Mesendoderm (in vitro differentiated cells): ENCODE measurements around the gene MORC2.

Experiments used
- DNase-seq: peaks from one replicate; pipeline ENCODE4 v3.0.0; 2013
- H2AK5ac ChIP-seq: 2 replicates; pipeline ENCODE4 v1.6.1; 2013; ENCODE audit warnings: low read length, inconsistent platforms
- H2BK120ac ChIP-seq: 2 replicates; pipeline ENCODE4 v1.6.1; 2013; ENCODE audit warnings: low read depth, mild to moderate bottlenecking, low read length, moderate library complexity, mixed read lengths
- H2BK15ac ChIP-seq: replicated peaks from 2 replicates; pipeline ENCODE4 v1.6.1; 2013; ENCODE audit warnings: low read depth, mild to moderate bottlenecking, moderate library complexity
- H2BK5ac ChIP-seq: 2 replicates; pipeline ENCODE4 v1.6.1; 2013; ENCODE audit warnings: low read length, inconsistent platforms
- H3K18ac ChIP-seq: 2 replicates; pipeline ENCODE4 v1.6.1; 2013; ENCODE audit warnings: mild to moderate bottlenecking, low read length, mixed read lengths
- H3K23ac ChIP-seq: one replicate; pipeline ENCODE4 v1.6.1; 2013; ENCODE audit warnings: low read length
- H3K27ac ChIP-seq: 2 replicates; pipeline ENCODE4 v1.5.1; 2013; ENCODE audit warnings: low read depth, mild to moderate bottlenecking, inconsistent platforms, low read length, moderate library complexity
- H3K27me3 ChIP-seq: 2 replicates; pipeline ENCODE4 v1.6.1; 2013; ENCODE audit warnings: low read length, control low read depth, mild to moderate bottlenecking, inconsistent platforms; ENCODE audit not compliant: insufficient read depth, poor library complexity
- H3K36me3 ChIP-seq: 2 replicates; pipeline ENCODE4 v1.6.1; 2013; ENCODE audit warnings: low read length, inconsistent platforms; ENCODE audit not compliant: control insufficient read depth, insufficient read depth
- H3K4ac ChIP-seq: one replicate; pipeline ENCODE4 v1.6.1; 2013; ENCODE audit warnings: low read depth, mild to moderate bottlenecking, low read length, moderate library complexity
- H3K4me1 ChIP-seq: 2 replicates; pipeline ENCODE4 v1.6.1; 2013; ENCODE audit warnings: low read depth, low read length, inconsistent platforms; ENCODE audit not compliant: control insufficient read depth
- H3K4me2 ChIP-seq: 2 replicates; pipeline ENCODE4 v1.6.1; 2013; ENCODE audit warnings: low read length
- H3K4me3 ChIP-seq: 2 replicates; pipeline ENCODE4 v1.5.1; 2013; ENCODE audit warnings: mild to moderate bottlenecking, low read length
- H3K56ac ChIP-seq: one replicate; pipeline ENCODE4 v1.6.1; 2013; ENCODE audit warnings: low read length
- H3K79me1 ChIP-seq: 2 replicates; pipeline ENCODE4 v1.6.1; 2013; ENCODE audit warnings: low read length, inconsistent platforms
- H3K79me2 ChIP-seq: 2 replicates; pipeline ENCODE4 v1.6.1; 2013; ENCODE audit warnings: mild to moderate bottlenecking, low read length; ENCODE audit not compliant: control insufficient read depth, insufficient read depth
- H3K9ac ChIP-seq: 2 replicates; pipeline ENCODE4 v1.6.1; 2013; ENCODE audit warnings: low read length, inconsistent platforms
- H4K5ac ChIP-seq: one replicate; pipeline ENCODE4 v1.6.1; 2013; ENCODE audit warnings: low read length
- H4K8ac ChIP-seq: one replicate; pipeline ENCODE4 v1.6.1; 2013; ENCODE audit warnings: low read depth, mild to moderate bottlenecking, control low read depth, low read length, moderate library complexity
- WGBS: extraction: QIAGEN DNeasy Blood & Tissue Kit; methylation state at CpG from one replicate; pipeline ENCODE4 v1.1.7; 2013; ENCODE audit warnings: low lambda C conversion rate, missing lambda C conversion rate; ENCODE audit not compliant: insufficient coverage; ENCODE audit errors: extremely low coverage; 5-methylcytosine and 5-hydroxymethylcytosine counted together

The MORC2 gene

DNA sequence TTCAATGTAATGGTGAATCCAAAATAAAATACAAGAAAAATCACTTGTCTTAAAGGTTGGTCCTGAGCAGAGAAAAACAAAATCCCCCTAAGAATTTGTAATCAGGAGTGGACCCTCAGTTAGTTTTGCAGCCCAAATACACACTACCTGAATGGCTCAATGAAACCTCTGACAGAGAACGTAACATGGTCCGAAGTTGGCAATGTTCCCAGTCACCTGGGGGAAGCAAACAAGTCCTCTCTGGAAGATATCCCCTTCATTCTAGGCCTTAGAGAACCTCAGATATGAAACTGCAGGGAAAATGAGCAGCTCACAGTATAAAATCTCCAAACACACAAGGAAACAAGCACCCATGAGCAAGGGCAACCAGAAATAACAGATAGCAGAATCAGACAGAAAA is 58.2 kb downstream of the MORC2 start:
- Histone ChIP-seq H3K4ac (no peak overlapping the region), H3K36me3 (no peaks in the 10 kb centered on the region), H2BK15ac (no peak overlapping the region), H3K79me2 (no peaks in the 10 kb centered on the region), H3K56ac (no peak overlapping the region), H4K8ac (no peak overlapping the region), H3K18ac (no peak overlapping the region), H2BK120ac (no peak overlapping the region), H3K27me3 (no peaks in the 10 kb centered on the region), H3K27ac (no peak overlapping the region), H2AK5ac (no peak overlapping the region), H3K4me1 (no peaks in the 10 kb centered on the region), H4K5ac (no peak overlapping the region), H3K79me1 (no peaks in the 10 kb centered on the region), H3K4me3 (no peak overlapping the region), H3K4me2 (no peak overlapping the region), H2BK5ac (no peak overlapping the region), H3K9ac (no peak overlapping the region), H3K23ac (no peak overlapping the region)
- no CpG with 5 or more reads among the region's 2 CpGs for WGBS
- DNase-seq: no peak

DNA sequence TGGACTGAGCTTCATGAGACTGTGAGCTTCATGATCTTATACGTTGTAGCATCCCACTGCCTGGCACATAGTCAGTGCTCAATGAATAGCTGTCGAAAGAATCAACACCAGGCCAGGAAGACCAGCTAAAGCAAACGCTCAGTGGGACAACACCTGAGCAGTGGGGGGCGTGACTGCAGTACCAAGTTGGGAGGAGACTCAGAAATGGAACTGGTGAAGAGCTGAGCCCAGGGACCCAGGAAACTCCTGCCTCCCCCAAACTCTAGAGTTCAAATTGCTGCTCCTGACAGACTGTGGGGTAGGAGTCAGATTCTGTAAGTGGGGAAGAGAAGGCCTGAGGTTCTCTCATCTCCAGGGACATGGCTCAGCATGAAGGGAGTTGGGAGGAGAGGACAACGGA is 59.3 kb downstream of the MORC2 start:
- Histone ChIP-seq H3K4me3 (no peak overlapping the region), H3K79me1 (no peaks in the 10 kb centered on the region), H3K56ac (no peak overlapping the region), H4K8ac (no peak overlapping the region), H3K79me2 (no peaks in the 10 kb centered on the region), H3K4me2 (no peak overlapping the region), H3K18ac (no peak overlapping the region), H2BK5ac (no peak overlapping the region), H3K9ac (no peak overlapping the region), H4K5ac (no peak overlapping the region), H3K23ac (no peak overlapping the region), H2AK5ac (no peak overlapping the region), H3K4ac (no peak overlapping the region), H2BK15ac (no peak overlapping the region), H3K4me1 (no peaks in the 10 kb centered on the region), H3K27ac (no peak overlapping the region), H3K36me3 (no peaks in the 10 kb centered on the region), H2BK120ac (no peak overlapping the region), H3K27me3 (no peaks in the 10 kb centered on the region)
- no peak for DNase-seq
- WGBS: no CpG with 5 or more reads among the region's 5 CpGs

DNA sequence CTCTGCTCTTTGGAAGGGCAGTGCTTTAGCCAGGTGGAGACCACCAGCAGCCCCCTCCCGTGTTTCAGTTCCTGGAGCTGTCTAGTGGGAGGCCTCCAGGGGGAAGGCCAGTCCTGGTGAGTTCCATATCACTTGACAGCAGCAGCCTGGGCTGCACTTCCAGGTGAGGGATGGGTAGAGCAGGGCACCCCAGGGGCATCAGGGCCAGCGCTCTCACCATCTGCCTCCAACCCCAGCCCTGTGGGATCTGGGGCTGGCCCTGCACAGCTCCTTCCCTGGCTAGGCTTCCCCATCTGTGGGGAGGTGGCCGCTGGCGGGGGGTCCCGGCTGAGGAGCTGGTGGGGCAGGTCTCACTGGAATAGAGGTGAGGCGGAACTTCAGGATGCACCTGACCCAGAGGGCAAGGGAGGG is 60.5 kb downstream of the MORC2 start:
- WGBS: no CpG with 5 or more reads among the region's 6 CpGs

DNA sequence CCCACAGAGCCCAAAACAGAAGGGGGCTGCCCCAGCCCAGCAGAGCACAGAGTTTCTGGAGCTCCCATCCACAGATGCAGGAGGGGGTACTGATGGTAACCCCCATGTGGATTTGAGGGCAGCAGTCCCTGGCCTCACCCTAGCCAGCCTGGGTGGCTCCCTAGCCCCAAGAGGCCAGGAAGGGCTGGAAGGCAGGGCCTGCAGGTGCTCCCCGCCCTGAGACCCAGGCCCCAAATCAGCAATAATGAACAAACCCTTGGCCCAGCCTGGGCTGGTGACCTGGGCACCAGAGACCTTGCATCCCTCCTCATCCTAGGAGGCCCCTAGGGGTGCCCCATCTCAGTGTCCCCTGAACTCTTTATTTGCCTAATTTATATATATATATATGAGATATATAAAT is 61.6 kb downstream of the MORC2 start:
- no peak for DNase-seq
- no peak overlapping the region for H4K5ac ChIP-seq

More for the DNA sequence above, 60.5 kb downstream of the MORC2 start:
- H3K18ac ChIP-seq: no peak overlapping the region
- no peak overlapping the region for H2BK5ac ChIP-seq
- no peak overlapping the region for H4K8ac ChIP-seq
- H3K27me3 ChIP-seq: no peaks in the 10 kb centered on the region
- H3K9ac ChIP-seq: no peak overlapping the region
- no peak overlapping the region for H3K27ac ChIP-seq
- no peak overlapping the region for H3K4me2 ChIP-seq
- H3K79me2 ChIP-seq: no peaks in the 10 kb centered on the region
- DNase-seq: no peak
- H3K23ac ChIP-seq: no peak overlapping the region
- no peak overlapping the region for H2BK15ac ChIP-seq
- H3K4me1 ChIP-seq: no peaks in the 10 kb centered on the region
- no peak overlapping the region for H2BK120ac ChIP-seq
- H3K56ac ChIP-seq: no peak overlapping the region
- H3K79me1 ChIP-seq: no peaks in the 10 kb centered on the region
- no peak overlapping the region for H2AK5ac ChIP-seq
- no peaks in the 10 kb centered on the region for H3K36me3 ChIP-seq
- H3K4ac ChIP-seq: no peak overlapping the region
- no peak overlapping the region for H3K4me3 ChIP-seq
- H4K5ac ChIP-seq: no peak overlapping the region

DNA sequence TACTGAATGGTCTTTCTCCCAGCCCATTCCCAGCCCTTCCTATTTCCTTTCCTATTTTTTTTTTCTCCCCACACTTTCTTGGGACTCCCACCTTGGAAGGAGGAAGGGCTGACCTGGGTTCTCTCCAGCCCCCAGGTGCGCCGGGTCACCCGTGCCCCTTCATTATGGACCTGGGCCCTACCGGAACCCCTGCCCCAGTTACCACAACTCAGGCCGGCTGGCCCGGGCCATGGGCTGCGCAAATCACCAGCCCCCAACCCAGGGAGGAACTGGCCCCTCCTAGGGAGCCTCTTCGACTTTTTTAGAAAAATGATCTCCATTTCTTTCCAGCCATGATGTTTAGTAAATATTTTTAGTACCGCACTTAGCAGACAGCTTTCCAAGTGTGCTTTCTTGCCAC is 62.2 kb downstream of the MORC2 start:
- Histone ChIP-seq H3K27me3 (no peaks in the 10 kb centered on the region), H4K8ac (no peak overlapping the region)
- no peak for DNase-seq

More for the DNA sequence above, 61.6 kb downstream of the MORC2 start:
- H3K9ac ChIP-seq: no peak overlapping the region
- H2BK15ac ChIP-seq: no peak overlapping the region
- no peak overlapping the region for H3K4me3 ChIP-seq
- H3K27me3 ChIP-seq: no peaks in the 10 kb centered on the region
- no peak overlapping the region for H4K8ac ChIP-seq
- H3K23ac ChIP-seq: no peak overlapping the region
- H3K4me1 ChIP-seq: no peaks in the 10 kb centered on the region
- no peak overlapping the region for H3K18ac ChIP-seq
- no peak overlapping the region for H2BK5ac ChIP-seq
- no peak overlapping the region for H3K56ac ChIP-seq
- peaks cover 1% of the 10 kb centered on the region for H3K36me3 ChIP-seq
- no peaks in the 10 kb centered on the region for H3K79me1 ChIP-seq
- H3K79me2 ChIP-seq: no peaks in the 10 kb centered on the region
- H3K4me2 ChIP-seq: no peak overlapping the region
- no peak overlapping the region for H2AK5ac ChIP-seq
- no peak overlapping the region for H3K27ac ChIP-seq
- H2BK120ac ChIP-seq: no peak overlapping the region
- no CpG with 5 or more reads among the region's 1 CpG for WGBS
- no peak overlapping the region for H3K4ac ChIP-seq

DNA sequence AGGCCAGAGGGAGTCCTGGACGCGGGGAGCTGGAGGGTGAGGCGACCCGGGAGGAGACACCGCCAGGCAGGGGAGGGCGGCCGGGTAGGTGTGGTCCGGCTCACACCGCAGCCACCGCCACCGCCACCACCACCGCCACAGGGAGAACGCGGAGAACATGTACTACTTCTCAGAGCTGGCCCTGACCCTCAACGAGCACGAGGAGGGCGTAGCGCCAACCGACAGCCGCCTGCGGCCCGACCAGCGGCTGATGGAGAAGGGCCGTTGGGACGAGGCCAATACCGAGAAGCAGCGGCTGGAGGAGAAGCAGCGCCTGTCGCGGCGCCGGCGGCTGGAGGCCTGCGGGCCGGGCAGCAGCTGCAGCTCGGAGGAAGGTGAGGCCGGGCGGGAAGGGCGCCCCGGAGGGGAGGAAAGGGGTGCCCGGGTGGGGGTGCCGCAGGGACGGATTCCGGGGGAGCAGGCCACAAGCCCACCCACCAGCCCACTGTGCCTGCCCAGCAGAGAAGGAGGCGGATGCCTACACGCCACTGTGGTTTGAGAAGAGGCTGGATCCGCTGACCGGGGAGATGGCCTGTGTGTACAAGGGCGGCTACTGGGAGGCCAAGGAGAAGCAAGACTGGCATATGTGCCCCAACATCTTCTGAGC is 62.8 kb downstream of the MORC2 start:
- H3K4ac ChIP-seq: no peak overlapping the region
- H4K8ac ChIP-seq: no peak overlapping the region
- no peak overlapping the region for H3K4me2 ChIP-seq
- no peaks in the 10 kb centered on the region for H3K27me3 ChIP-seq
- H3K9ac ChIP-seq: no peak overlapping the region
- H3K18ac ChIP-seq: no peak overlapping the region
- no peaks in the 10 kb centered on the region for H3K4me1 ChIP-seq
- H3K23ac ChIP-seq: no peak overlapping the region
- H3K79me2 ChIP-seq: no peaks in the 10 kb centered on the region
- no peak overlapping the region for H4K5ac ChIP-seq
- no peak overlapping the region for H3K4me3 ChIP-seq
- DNase-seq: no peak
- H3K27ac ChIP-seq: no peak overlapping the region
- no peak overlapping the region for H3K56ac ChIP-seq
- peaks cover 1% of the 10 kb centered on the region for H3K36me3 ChIP-seq
- H2AK5ac ChIP-seq: no peak overlapping the region
- WGBS: no CpG with 5 or more reads among the region's 49 CpGs
- H2BK120ac ChIP-seq: no peak overlapping the region
- H2BK5ac ChIP-seq: no peak overlapping the region
- H2BK15ac ChIP-seq: no peak overlapping the region
- no peaks in the 10 kb centered on the region for H3K79me1 ChIP-seq

More for the DNA sequence above, 62.2 kb downstream of the MORC2 start:
- Histone ChIP-seq H2BK15ac (no peak overlapping the region), H3K9ac (no peak overlapping the region), H3K4me1 (no peaks in the 10 kb centered on the region), H3K79me2 (no peaks in the 10 kb centered on the region), H3K36me3 (peaks cover 1% of the 10 kb centered on the region), H3K4me3 (no peak overlapping the region), H2BK5ac (no peak overlapping the region), H3K4ac (no peak overlapping the region), H3K79me1 (no peaks in the 10 kb centered on the region), H4K5ac (no peak overlapping the region), H3K56ac (no peak overlapping the region), H3K18ac (no peak overlapping the region), H2AK5ac (no peak overlapping the region), H3K4me2 (no peak overlapping the region), H2BK120ac (no peak overlapping the region), H3K27ac (no peak overlapping the region), H3K23ac (no peak overlapping the region)
- no CpG with 5 or more reads among the region's 9 CpGs for WGBS
